H1 (cell line): ENCODE measurements around the gene OSBPL9. TPM values are rescaled to one million over a fixed set of nuclear protein-coding genes. Genes with fewer than 3 reads are reported as not detected.

Source experiments
- CTCF ChIA-PET: fragments of 300-600 bp; sonication (Branson Sonifier 250); formaldehyde crosslinking; loops from one replicate; lab custom pipeline; 2021; ENCODE audit not compliant: partially characterized antibody; lab: Charles Lee
- POLR2A ChIA-PET: fragments of 300-600 bp; sonication (Branson Sonifier 250); formaldehyde crosslinking; loops from one replicate; lab custom pipeline; 2021; ENCODE audit warnings: inconsistent platforms; ENCODE audit not compliant: partially characterized antibody; lab: Charles Lee
- DNase-seq, 2 experiments: peaks; one replicate each; pipeline versions ENCODE4 v3.0.0 to v3.0.0-alpha.2; 2010 to 2022; ENCODE audit warnings: low spot score in 2 of 2, low read depth in 1 of 2, mixed read lengths in 1 of 2
- FAIRE-seq: peaks from 2 replicates; lab custom pipeline; 2011; peaks lifted over from hg19 to GRCh38; lab: Jason Lieb, UNC
- H2AFZ ChIP-seq: 2 replicates; pipeline ENCODE4 v1.8.1; 2012; ENCODE audit warnings: low read length, inconsistent platforms
- H2AK5ac ChIP-seq: 2 replicates; pipeline ENCODE4 v1.6.1; 2013; ENCODE audit warnings: low read depth, low read length
- H2BK120ac ChIP-seq: replicated peaks from 2 replicates; pipeline ENCODE3; 2013; ENCODE audit warnings: low read depth, low read length, inconsistent platforms
- H2BK12ac ChIP-seq: 2 replicates; pipeline ENCODE4 v1.6.1; 2013; ENCODE audit warnings: low read depth, low read length
- H2BK15ac ChIP-seq: 2 replicates; pipeline ENCODE4 v1.6.1; 2013; ENCODE audit warnings: low read length
- H2BK20ac ChIP-seq: 2 replicates; pipeline ENCODE4 v1.6.1; 2013; ENCODE audit warnings: low read length
- H2BK5ac ChIP-seq: 2 replicates; pipeline ENCODE4 v1.6.1; 2013; ENCODE audit warnings: low read depth, low read length
- H3K14ac ChIP-seq: 2 replicates; pipeline ENCODE4 v1.6.1; 2013; ENCODE audit warnings: inconsistent platforms; ENCODE audit not compliant: insufficient read length
- H3K18ac ChIP-seq: 2 replicates; pipeline ENCODE4 v1.6.1; 2013; ENCODE audit warnings: low read length; ENCODE audit errors: extremely low read depth
- H3K23ac ChIP-seq: 2 replicates; pipeline ENCODE4 v1.6.1; 2013; ENCODE audit warnings: inconsistent platforms; ENCODE audit not compliant: insufficient read length
- H3K23me2 ChIP-seq: 2 replicates; pipeline ENCODE4 v1.6.1; 2013; ENCODE audit warnings: low read depth, low read length
- H3K27ac ChIP-seq: 2 replicates; pipeline ENCODE4 v1.6.1; 2011; ENCODE audit warnings: low read depth, low read length, inconsistent platforms
- H3K27me3 ChIP-seq, 4 experiments: replicated peaks in 1 of 4; 1 replicate in 1 of 4; 2 replicates in 3 of 4; pipeline versions ENCODE4 v1.6.1 to v1.8.1; 2011 to 2013; ENCODE audit warnings: low read length in 3 of 4, mild to moderate bottlenecking in 3 of 4, inconsistent platforms in 2 of 4, mixed read lengths in 2 of 4, moderate library complexity in 1 of 4; ENCODE audit not compliant: control insufficient read depth in 3 of 4, insufficient read depth in 3 of 4; ENCODE audit errors: extremely low read depth in 1 of 4
- H3K36me3 ChIP-seq, 4 experiments: 2 replicates each; pipeline versions ENCODE4 v1.6.1 to v1.8.1; 2011 to 2013; ENCODE audit warnings: mild to moderate bottlenecking in 4 of 4, low read length in 3 of 4, moderate library complexity in 2 of 4, control low read depth in 1 of 4, inconsistent platforms in 1 of 4; ENCODE audit not compliant: insufficient read depth in 4 of 4, control insufficient read depth in 2 of 4
- H3K4ac ChIP-seq: replicated peaks from 2 replicates; pipeline ENCODE3; 2013; ENCODE audit warnings: low read length, low read depth, mixed read lengths, inconsistent platforms; ENCODE audit not compliant: insufficient read length
- H3K4me1 ChIP-seq, 4 experiments: replicated peaks in 1 of 4; 1 replicate in 1 of 4; 2 replicates in 3 of 4; pipeline versions ENCODE4 v1.6.1 to v1.8.1; 2011 to 2013; ENCODE audit warnings: low read length in 3 of 4, inconsistent platforms in 2 of 4, mixed read lengths in 1 of 4; ENCODE audit not compliant: insufficient read depth in 4 of 4, control insufficient read depth in 3 of 4
- H3K4me2 ChIP-seq, 2 experiments: 2 replicates each; pipeline versions ENCODE4 v1.6.1 to v1.8.1; 2011 to 2013; ENCODE audit warnings: low read depth in 2 of 2, low read length in 2 of 2, control low read depth in 1 of 2, inconsistent platforms in 1 of 2, mild to moderate bottlenecking in 1 of 2; ENCODE audit not compliant: insufficient read depth in 1 of 2
- H3K4me3 ChIP-seq, 4 experiments: fragments of 200-600, 300-600 bp in 1 of 4; sonication (generic), shearing (Covaris generic), sonication (Bioruptor Twin) in 1 of 4; 2 replicates each; pipeline versions ENCODE4 v1.5.1 to v1.8.1; 2011 to 2016; ENCODE audit warnings: low read length in 4 of 4, low read depth in 3 of 4, control low read depth in 2 of 4, inconsistent platforms in 2 of 4, mild to moderate bottlenecking in 2 of 4, mixed read lengths in 1 of 4, moderate library complexity in 1 of 4; ENCODE audit not compliant: insufficient read depth in 2 of 4; ENCODE audit errors: extremely low read depth in 1 of 4
- H3K56ac ChIP-seq: replicated peaks from 2 replicates; pipeline ENCODE3; 2013; ENCODE audit warnings: low read depth, mild to moderate bottlenecking, mixed read lengths, low read length, inconsistent platforms; ENCODE audit not compliant: insufficient read length
- H3K79me1 ChIP-seq: 2 replicates; pipeline ENCODE4 v1.6.1; 2013; ENCODE audit warnings: low read depth, low read length, control low read depth
- H3K79me2 ChIP-seq, 2 experiments: 2 replicates each; pipeline versions ENCODE4 v1.6.1 to v1.8.1; 2012 to 2013; ENCODE audit warnings: low read length in 2 of 2, mild to moderate bottlenecking in 2 of 2, inconsistent platforms in 1 of 2; ENCODE audit not compliant: insufficient read depth in 2 of 2, control insufficient read depth in 1 of 2
- H3K9ac ChIP-seq, 4 experiments: replicated peaks in 1 of 4; 1 replicate in 1 of 4; 2 replicates in 3 of 4; pipeline versions ENCODE4 v1.6.1 to v1.8.1; 2011 to 2013; ENCODE audit warnings: low read depth in 3 of 4, low read length in 3 of 4, control low read depth in 2 of 4, mild to moderate bottlenecking in 2 of 4, moderate library complexity in 2 of 4, inconsistent platforms in 1 of 4; ENCODE audit errors: extremely low read depth in 1 of 4
- H3K9me3 ChIP-seq, 2 experiments: 2 replicates each; pipeline versions ENCODE4 v1.6.1 to v1.8.1; 2012 to 2013; ENCODE audit warnings: mild to moderate bottlenecking in 2 of 2, moderate library complexity in 2 of 2, control low read depth in 1 of 2, inconsistent platforms in 1 of 2, low read depth in 1 of 2, low read length in 1 of 2, mixed read lengths in 1 of 2; ENCODE audit not compliant: insufficient read depth in 2 of 2
- H4K20me1 ChIP-seq, 2 experiments: replicated peaks in 1 of 2; 2 replicates each; pipeline versions ENCODE3 to v1.8.1; 2011 to 2013; ENCODE audit warnings: inconsistent platforms in 2 of 2, low read length in 2 of 2, mild to moderate bottlenecking in 1 of 2; ENCODE audit not compliant: insufficient read depth in 2 of 2, control insufficient read depth in 1 of 2
- H4K5ac ChIP-seq: 2 replicates; pipeline ENCODE4 v1.6.1; 2013; ENCODE audit warnings: low read length, low read depth, mixed read lengths, inconsistent platforms; ENCODE audit not compliant: insufficient read length
- H4K8ac ChIP-seq: 2 replicates; pipeline ENCODE4 v1.8.0; 2013; ENCODE audit warnings: mild to moderate bottlenecking, moderate library complexity, low read length, inconsistent platforms; ENCODE audit not compliant: insufficient read depth; ENCODE audit errors: extremely low read depth
- H4K91ac ChIP-seq: replicated peaks from 2 replicates; pipeline ENCODE3; 2013; ENCODE audit warnings: low read length, mixed read lengths, inconsistent platforms; ENCODE audit not compliant: insufficient read length
- CBX5 ChIP-seq: fragments of 300-800, 300-1000 bp; sonication (generic); IDR thresholded peaks from 2 replicates; pipeline ENCODE4 v1.7.1; 2016; ENCODE audit warnings: antibody characterized with exemption, low read length, low read depth
- CBX8 ChIP-seq: fragments of 300-800, 300-1000 bp; sonication (generic); IDR thresholded peaks from 2 replicates; pipeline ENCODE4 v1.7.1; 2016; ENCODE audit warnings: low read depth, low read length, borderline replicate concordance
- CTCF ChIP-seq, 3 experiments: IDR thresholded peaks; 1 replicate in 2 of 3; 2 replicates in 1 of 3; pipeline versions ENCODE4 v1.5.1 to v1.6.1; 2011; ENCODE audit warnings: low read length in 3 of 3, mild to moderate bottlenecking in 3 of 3, inconsistent platforms in 2 of 3, low read depth in 1 of 3, moderate library complexity in 1 of 3; ENCODE audit not compliant: insufficient read depth in 1 of 3; ENCODE audit errors: control extremely low read depth in 1 of 3
- EP300 ChIP-seq, 2 experiments: IDR thresholded peaks; 1 replicate in 1 of 2; 2 replicates in 1 of 2; pipeline ENCODE4 v1.6.1; 2011 to 2012; ENCODE audit warnings: low read depth in 2 of 2, low read length in 2 of 2, mild to moderate bottlenecking in 2 of 2, borderline replicate concordance in 1 of 2, inconsistent platforms in 1 of 2, moderate library complexity in 1 of 2
- POLR2A ChIP-seq, 2 experiments: IDR thresholded peaks; 1 replicate in 1 of 2; 2 replicates in 1 of 2; pipeline ENCODE4 v1.6.1; 2011; ENCODE audit warnings: low read depth in 2 of 2, low read length in 2 of 2, mild to moderate bottlenecking in 2 of 2; ENCODE audit errors: control extremely low read depth in 1 of 2
- POLR2AphosphoS5 ChIP-seq: IDR thresholded peaks from 2 replicates; pipeline ENCODE4 v1.6.1; 2011; ENCODE audit warnings: low read depth, low read length
- POU5F1 ChIP-seq: IDR thresholded peaks from 2 replicates; pipeline ENCODE4 v1.6.1; 2011; ENCODE audit warnings: low read depth, mild to moderate bottlenecking, low read length, moderate library complexity
- RBBP5 ChIP-seq: IDR thresholded peaks from 2 replicates; pipeline ENCODE4 v1.7.1; 2012; ENCODE audit warnings: low read depth, mild to moderate bottlenecking, inconsistent platforms, low read length, moderate library complexity, borderline replicate concordance
- RFX5 ChIP-seq: IDR thresholded peaks from 2 replicates; pipeline ENCODE4 v1.6.1; 2011; ENCODE audit warnings: low read depth, low read length, improper control_type of control experiment, borderline replicate concordance
- SP2 ChIP-seq: IDR thresholded peaks from 2 replicates; pipeline ENCODE4 v1.6.1; 2012; ENCODE audit warnings: mild to moderate bottlenecking, low read length, inconsistent platforms
- TAF1 ChIP-seq: IDR thresholded peaks from 2 replicates; pipeline ENCODE4 v1.6.1; 2011; ENCODE audit warnings: mild to moderate bottlenecking, low read depth, low read length
- TEAD4 ChIP-seq: IDR thresholded peaks from 2 replicates; pipeline ENCODE4 v1.6.1; 2012; ENCODE audit warnings: low read depth, low read length, inconsistent platforms, mixed read lengths
- WGBS, 2 experiments: shearing (Covaris generic) in 1 of 2; methylation state at CpG; one replicate each; pipeline versions ENCODE4 v1.1.6 to v1.1.7; 2013 to 2015; ENCODE audit warnings: low lambda C conversion rate in 2 of 2, mixed read lengths in 2 of 2, inconsistent platforms in 1 of 2, low coverage in 1 of 2, missing lambda C conversion rate in 1 of 2; ENCODE audit not compliant: insufficient replicate concordance in 2 of 2, insufficient coverage in 1 of 2, insufficient read length in 1 of 2; ENCODE audit errors: extremely low coverage in 1 of 2, missing lambda C conversion rate in 1 of 2; 5-methylcytosine and 5-hydroxymethylcytosine counted together
- polyA plus RNA-seq, 7 experiments: library from polyadenylated mRNA; depleted of rRNA in 3 of 7; stranded (reverse) in 5 of 7; unstranded in 2 of 7; fragments of >200 nt in 5 of 7; fragments of 200-250 nt in 2 of 7; gene quantifications; 1 replicate in 5 of 7; 2 replicates in 1 of 7; 4 replicates in 1 of 7; pipeline versions ENCODE4 v1.2.1 to v1.2.3, GENCODE V29; 2011 to 2013; ENCODE audit warnings: missing spikeins in 2 of 7, mixed read lengths in 2 of 7
- total RNA-seq: library from RNA; stranded (reverse); fragmentation: NEBNext Ultra II Directional; extraction: Animal tissue kit (Norgen Biotek cat#: 25700); gene quantifications from 2 replicates; pipeline ENCODE4 v1.2.1, GENCODE V29; 2021

OSBPL9 gene
- total and polyA plus RNA-seq, 2 of the 8 experiments (the other 6 are each of a cell fraction or from before 2014, with no cell fraction given): 58.2 to 71.6 TPM

- no peak overlapping the region for H2BK12ac ChIP-seq
- no peak overlapping the region for H3K4ac ChIP-seq
- 90% methylated on average over 1 of the region's 1 CpG; no CpG with 5 or more reads in 1 of the 2 experiments for WGBS, 2 experiments
- H2BK5ac ChIP-seq: no peak overlapping the region
- no peak overlapping the region for H2BK15ac ChIP-seq
- no peaks in the 10 kb centered on the region; the same call in 1 of the 2 replicates for H3K79me1 ChIP-seq
- no peaks in the 10 kb centered on the region for H3K27me3 ChIP-seq
- H4K91ac ChIP-seq: no peak overlapping the region
- no peak overlapping the region for H2AFZ ChIP-seq
- H3K4me3 ChIP-seq: no peak overlapping the region
- H2BK120ac ChIP-seq: no peak overlapping the region
- H3K56ac ChIP-seq: no peak overlapping the region
- no peak overlapping the region for H3K23ac ChIP-seq
- H4K8ac ChIP-seq: no peak overlapping the region
- H3K4me2 ChIP-seq: no peak overlapping the region
- H3K9ac ChIP-seq: no peak overlapping the region
- H3K36me3 ChIP-seq: no peaks in the 10 kb centered on the region
- FAIRE-seq (no peak), DNase-seq (no peak)
- no peaks in the 10 kb centered on the region for H3K9me3 ChIP-seq
- no peak overlapping the region for H3K18ac ChIP-seq
- no peaks in the 10 kb centered on the region for H3K23me2 ChIP-seq
- H3K4me1 ChIP-seq: no peaks in the 10 kb centered on the region
- H2BK20ac ChIP-seq: no peak overlapping the region
- H3K27ac ChIP-seq: no peak overlapping the region
- no peak overlapping the region for H4K5ac ChIP-seq
- 0 out of 4 replicates have a peak, but pooled peaks cover 0 to under 1% of the 10 kb centered on the region in 2 experiments for H3K79me2 ChIP-seq
- CTCF ChIA-PET: interaction anchor here (1.1 to 1.7 kb wide), 3 partner anchors 8 to 74 kb away, joined by 3 to 5 read pairs (median 3); no protein-coding TSS in a partner anchor
- no peak overlapping the region for H3K14ac ChIP-seq
- H2AK5ac ChIP-seq: no peak overlapping the region
- POLR2A ChIA-PET: interaction anchor here (1.0 kb wide), 1 partner anchor 9 kb away, joined by 3 read pairs; no protein-coding TSS in a partner anchor
- H4K20me1 ChIP-seq: no peaks in the 10 kb centered on the region
- TF ChIP-seq POLR2A (IDR thresholded peaks at IDR 0.05; ENCODE audit: control extremely low read depth in 1 of 2, low read depth in 2 of 2, low read length in 2 of 2): no peak
- no peak for TF ChIP-seq CBX5
- TF ChIP-seq POLR2AphosphoS5: no peak
- no peak for TF ChIP-seq TAF1
- no peak for TF ChIP-seq EP300 (IDR thresholded peaks at IDR 0.05; ENCODE audit: borderline replicate concordance in 1 of 2, low read depth in 2 of 2, low read length in 2 of 2)
- no peak for TF ChIP-seq CTCF (IDR thresholded peaks at IDR 0.05; ENCODE audit: control extremely low read depth in 1 of 3, insufficient read depth in 1 of 3, low read depth in 1 of 3, low read length in 3 of 3)
- no peak for TF ChIP-seq RFX5
- TF ChIP-seq TEAD4: no peak
- TF ChIP-seq CBX8: no peak
- no peak for TF ChIP-seq SP2
- no peak for TF ChIP-seq POU5F1
- TF ChIP-seq RBBP5: no peak
These were observed 82.5 kb downstream of the OSBPL9 start for GRCh38 chr1:51699391-51699790.
